ENCODE results near the gene GEMIN7. TPM values are rescaled to one million over a fixed set of nuclear protein-coding genes. Genes with fewer than 3 reads are reported as not detected.
A peak's percentile ranks its signal among the peaks of the same experiment; 100 is the strongest.

GEMIN7 gene
- total RNA-seq, 1 experiment from 2014 or later, result 46.0 TPM

GRCh38 chr19:45110851-45111266, 31.8 kb downstream of the GEMIN7 start:
- Histone ChIP-seq H4K5ac (ENCODE audit: insufficient read length, low read depth, low read length) (no peak overlapping the region), H3K14ac (ENCODE audit: insufficient read depth, low read length) (no peak overlapping the region; the same call in 1 of the 2 replicates), H3K9me3 (ENCODE audit: control insufficient read depth, low read depth, low read length) (no peaks in the 10 kb centered on the region), H3T11ph (ENCODE audit: low read length) (no peak overlapping the region), H3K79me2 (ENCODE audit: insufficient read depth, low read length) (peaks cover 12% of the 10 kb centered on the region; the same call in 1 of the 2 replicates), H3K4me2 (ENCODE audit: insufficient read depth, insufficient read length, low read length) (no peak overlapping the region), H2BK15ac (ENCODE audit: low read depth, low read length) (no peak overlapping the region), H3K79me1 (ENCODE audit: insufficient read depth, low read depth, low read length, poor library complexity, severe bottlenecking) (no peaks in the 10 kb centered on the region), H3K18ac (ENCODE audit: insufficient read length, low read depth, low read length) (no peak overlapping the region), H2AK5ac (ENCODE audit: insufficient read length, low read length) (no peak overlapping the region), H2BK20ac (ENCODE audit: low read depth, low read length, poor library complexity, severe bottlenecking) (no peak overlapping the region), H3K9ac (ENCODE audit: extremely low read depth, insufficient read length, low read length) (no peak overlapping the region), H2BK12ac (ENCODE audit: insufficient read length, low read depth, low read length) (no peak overlapping the region), H4K8ac (replicated peaks; ENCODE audit: insufficient read length, low read depth, low read length) (no peak overlapping the region), H3K23me2 (ENCODE audit: insufficient read length, low read depth, low read length, poor library complexity, severe bottlenecking) (no peaks in the 10 kb centered on the region), H3K27ac (ENCODE audit: insufficient read length, low read depth, low read length) (no peak overlapping the region), H4K91ac (ENCODE audit: insufficient read length, low read depth, low read length) (no peak overlapping the region), H3K27me3 (ENCODE audit: insufficient read depth, low read length) (no peaks in the 10 kb centered on the region), H2AFZ (ENCODE audit: low read length) (no peak overlapping the region), H2BK120ac (ENCODE audit: low read depth, low read length, poor library complexity, severe bottlenecking) (no peak overlapping the region), H3K4me1 (ENCODE audit: insufficient read depth, low read length) (no peaks in the 10 kb centered on the region), H3K23ac (ENCODE audit: insufficient read length, low read depth, low read length) (no peak overlapping the region), H2BK5ac (ENCODE audit: insufficient read length, low read length) (no peak overlapping the region), H3K56ac (ENCODE audit: insufficient read length, low read depth, low read length) (no peak overlapping the region), H4K20me1 (ENCODE audit: control insufficient read depth, insufficient read depth, insufficient read length) (peaks cover 3% of the 10 kb centered on the region), H3K4ac (ENCODE audit: low read depth, low read length) (no peak overlapping the region)
- H3K4me1 Mint-ChIP-seq, result peaks cover 2 to 23% of the 10 kb centered on the region in 2 experiments
- no peak for TF ChIP-seq CTCF (conservative IDR thresholded peaks at IDR 0.05)
- DNase-seq, result no peak
- no peaks in the 10 kb centered on the region for H3K27me3 Mint-ChIP-seq (ENCODE audit: low read depth)
- WGBS (ENCODE audit: extremely low coverage, insufficient read length, low lambda C conversion rate), result no CpG with 5 or more reads among the region's 5 CpGs
- no peaks in the 10 kb centered on the region for H3K9me3 Mint-ChIP-seq
- H3K27ac Mint-ChIP-seq, result peak overlapping the region in 2 of 3 experiments; percentile 17 to 57; a peak in 2 of 7 replicates
- no peak overlapping the region for H3K4me3 Mint-ChIP-seq
- peaks cover 0 to 4% (median 0%) of the 10 kb centered on the region in 3 experiments; a peak in 2 of 7 replicates for H3K36me3 Mint-ChIP-seq (ENCODE audit: insufficient read depth in 1 of 3, low read depth in 3 of 3)

Measured in H9 (cell line).